ENCODE measurements around the gene GRIK2.

DNA sequence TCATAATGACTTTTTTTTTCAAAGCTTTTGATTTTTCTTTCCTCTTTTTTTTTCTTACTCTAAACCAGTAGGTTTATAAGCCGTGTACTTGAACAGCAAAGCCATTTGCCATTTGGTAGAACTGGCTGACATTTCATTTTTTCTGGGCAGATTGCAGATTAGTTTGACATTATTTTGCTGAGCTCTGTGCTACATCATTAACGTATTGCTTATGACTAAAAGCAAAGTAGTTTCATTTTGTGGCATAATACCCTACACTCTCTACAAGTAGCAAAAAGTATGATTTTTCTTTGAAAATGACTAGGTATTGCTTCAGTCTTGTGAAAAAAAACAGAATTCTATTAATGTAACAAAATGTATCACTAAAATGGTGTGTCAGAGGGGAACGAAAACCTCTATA is 141.3 kb downstream of the GRIK2 start:
- TF ChIP-seq EP300 (IDR thresholded peaks at IDR 0.05) (no peak), CTCF (IDR thresholded peaks at IDR 0.05) (no peak), POLR2AphosphoS5 (IDR thresholded peaks at IDR 0.05) (no peak), POLR2A (IDR thresholded peaks at IDR 0.05; ENCODE audit: low read depth) (no peak)

Data from esophagus muscularis mucosa (tissue), 4 donors.